HG03066 (cell line): ENCODE results near the gene ADGRL3.
"Not testable (repeated sequence)": the region's sequence is repeated elsewhere in the genome, so short reads cannot be mapped to it uniquely, and the experiment has no call there.

Source experiments
- ATAC-seq: cut with Tn5 transposase; IDR thresholded peaks from one replicate; pipeline ENCODE4 v1.9.1; 2021; ENCODE audit warnings: low read depth; ENCODE audit not compliant: unreplicated experiment

Gene ADGRL3

GRCh38 chr4:61204353-61205060, 4.4 kb downstream of the ADGRL3 start:
- ATAC-seq = no peak

GRCh38 chr4:61205066-61205465, 4.9 kb downstream of the ADGRL3 start:
- ATAC-seq = no peak

GRCh38 chr4:61207156-61207555, 7.0 kb downstream of the ADGRL3 start:
- ATAC-seq = not testable (repeated sequence)

- no peak for ATAC-seq
Observed at GRCh38 chr4:61210186-61210939, 10.2 kb downstream of the ADGRL3 start.

- no peak for ATAC-seq
Observed at GRCh38 chr4:61211781-61212180, 11.7 kb downstream of the ADGRL3 start.

GRCh38 chr4:61212788-61213187, 12.7 kb downstream of the ADGRL3 start:
- no peak for ATAC-seq

GRCh38 chr4:61214680-61215079, 14.6 kb downstream of the ADGRL3 start:
- ATAC-seq = no peak

GRCh38 chr4:61217222-61217621, 17.1 kb downstream of the ADGRL3 start:
- no peak for ATAC-seq

- no peak for ATAC-seq
Observed at GRCh38 chr4:61220556-61220955, 20.4 kb downstream of the ADGRL3 start.

GRCh38 chr4:61223385-61223784, 23.3 kb downstream of the ADGRL3 start:
- no peak for ATAC-seq

- ATAC-seq = no peak
Observed at GRCh38 chr4:61224573-61224972, 24.4 kb downstream of the ADGRL3 start.

- ATAC-seq = no peak
Observed at GRCh38 chr4:61225656-61226055, 25.5 kb downstream of the ADGRL3 start.

- ATAC-seq = no peak
Observed at GRCh38 chr4:61231421-61231820, 31.3 kb downstream of the ADGRL3 start.

- no peak for ATAC-seq
Observed at GRCh38 chr4:61239250-61239649, 39.1 kb downstream of the ADGRL3 start.

- ATAC-seq = no peak
Observed at GRCh38 chr4:61243962-61244361, 43.8 kb downstream of the ADGRL3 start.

- ATAC-seq = no peak
Observed at GRCh38 chr4:61245069-61245714, 45.1 kb downstream of the ADGRL3 start.

- ATAC-seq = no peak
Observed at GRCh38 chr4:61246034-61246433, 45.9 kb downstream of the ADGRL3 start.

GRCh38 chr4:61248705-61249104, 48.6 kb downstream of the ADGRL3 start:
- no peak for ATAC-seq

- ATAC-seq = no peak
Observed at GRCh38 chr4:61251129-61251528, 51.0 kb downstream of the ADGRL3 start.

- no peak for ATAC-seq
Observed at GRCh38 chr4:61254406-61254805, 54.3 kb downstream of the ADGRL3 start.

GRCh38 chr4:61273233-61273632, 73.1 kb downstream of the ADGRL3 start:
- ATAC-seq = no peak

GRCh38 chr4:61274286-61274685, 74.2 kb downstream of the ADGRL3 start:
- ATAC-seq = no peak
